A549 (cell line): ENCODE data around the gene RCSD1. TPM values are rescaled to one million over a fixed set of nuclear protein-coding genes. Genes with fewer than 3 reads are reported as not detected.

Experiments used
- ATAC-seq, 2 experiments: fragments of 200-7000 bp in 1 of 2; fragments of >200 bp in 1 of 2; cut with Nextera tagmentation in 1 of 2; cut with Tn5 transposase in 1 of 2; 3 replicates each; pipeline versions ENCODE4 v1.8.0 to v1.9.1; 2018 to 2020; ENCODE audit warnings: mild to moderate bottlenecking in 1 of 2, moderate library complexity in 1 of 2
- CTCF ChIA-PET: fragments of 300-600 bp; sonication (Branson Sonifier 250); formaldehyde crosslinking; extraction: SDS; loops from one replicate; lab custom pipeline; 2021; ENCODE audit warnings: antibody characterized with exemption, inconsistent platforms; lab: Yijun Ruan, JAX
- POLR2A ChIA-PET: fragments of 350-600 bp; formaldehyde crosslinking; extraction: SDS; loops from one replicate; lab custom pipeline; 2021; ENCODE audit warnings: antibody characterized with exemption, inconsistent platforms; lab: Yijun Ruan, JAX
- DNase-seq, 2 experiments: peaks; one replicate each; pipeline versions ENCODE4 v3.0.0 to v3.0.0-alpha.2; 2011 to 2016; ENCODE audit warnings: low read depth in 1 of 2, low spot score in 1 of 2
- FAIRE-seq: peaks from 2 replicates; lab custom pipeline; 2011; peaks lifted over from hg19 to GRCh38; lab: Jason Lieb, UNC
- H3K27ac ChIP-seq, 2 experiments: fragments of >200 bp; sonication (Bioruptor Twin); formaldehyde crosslinking; 3 replicates each; pipeline ENCODE4 v1.5.1; 2016 to 2017
- H3K4me1 ChIP-seq: fragments of >200 bp; sonication (Bioruptor Twin); formaldehyde crosslinking; 3 replicates; pipeline ENCODE4 v1.6.1; 2016
- H3K4me2 ChIP-seq: fragments of >200 bp; sonication (Bioruptor Twin); formaldehyde crosslinking; 3 replicates; pipeline ENCODE4 v1.6.1; 2016
- H3K4me3 ChIP-seq: fragments of >200 bp; sonication (Bioruptor Twin); formaldehyde crosslinking; 3 replicates; pipeline ENCODE4 v1.5.1; 2016
- H3K9me3 ChIP-seq: fragments of >200 bp; sonication (Bioruptor Twin); formaldehyde crosslinking; 3 replicates; pipeline ENCODE4 v1.6.1; 2016
- ATOH8 ChIP-seq: fragments of 250-450 bp; sonication (Bioruptor Pico); IDR thresholded peaks from 2 replicates; pipeline ENCODE4 v1.5.0; 2020; ENCODE audit warnings: low read depth, mild to moderate bottlenecking, moderate library complexity
- BHLHE40 ChIP-seq: IDR thresholded peaks from 2 replicates; pipeline ENCODE4 v1.6.1; 2012; ENCODE audit warnings: low read depth, low read length, inconsistent platforms
- CTCF ChIP-seq: fragments of >200 bp; sonication (Bioruptor Twin); formaldehyde crosslinking; IDR thresholded peaks from 3 replicates; pipeline ENCODE4 v1.5.1; 2016
- E2F6 ChIP-seq: IDR thresholded peaks from 2 replicates; pipeline ENCODE4 v1.6.1; 2012; ENCODE audit warnings: low read depth, borderline replicate concordance
- EHF ChIP-seq: fragments of 250-450 bp; sonication (Bioruptor Pico); IDR thresholded peaks from 2 replicates; pipeline ENCODE4 v1.5.0; 2020; ENCODE audit warnings: mild to moderate bottlenecking
- EHMT2 ChIP-seq: fragments of 200-600 bp; sonication (generic); IDR thresholded peaks from 2 replicates; pipeline ENCODE4 v1.6.1; 2016; ENCODE audit warnings: antibody characterized with exemption, low read depth, mild to moderate bottlenecking, moderate library complexity
- FOSB ChIP-seq: fragments of 250-450 bp; sonication (Bioruptor Pico); IDR thresholded peaks from 2 replicates; pipeline ENCODE4 v1.5.0; 2020; ENCODE audit warnings: mild to moderate bottlenecking, moderate library complexity
- HOXA7 ChIP-seq: fragments of 250-450 bp; sonication (Bioruptor Pico); IDR thresholded peaks from 2 replicates; pipeline ENCODE4 v1.5.0; 2020; ENCODE audit warnings: mild to moderate bottlenecking, moderate library complexity
- HOXB5 ChIP-seq: fragments of 250-450 bp; sonication (Bioruptor Pico); IDR thresholded peaks from 2 replicates; pipeline ENCODE4 v1.5.0; 2020; ENCODE audit warnings: mild to moderate bottlenecking, moderate library complexity
- KDM1A ChIP-seq: fragments of 200-600 bp; sonication (generic); IDR thresholded peaks from 2 replicates; pipeline ENCODE4 v1.6.1; 2016; ENCODE audit warnings: low read depth, mild to moderate bottlenecking
- NFE2L2 ChIP-seq: fragments of 150-350 bp; conservative IDR thresholded peaks from 2 replicates; pipeline ENCODE4 v1.6.1; 2014; ENCODE audit warnings: low read length
- POLR2AphosphoS2 ChIP-seq: conservative IDR thresholded peaks from 2 replicates; pipeline ENCODE4 v1.6.1; 2012; ENCODE audit warnings: low read length, improper control_type of control experiment, inconsistent platforms
- RAD21 ChIP-seq, 2 experiments: fragments of >200 bp in 1 of 2; sonication (Bioruptor Twin) in 1 of 2; formaldehyde crosslinking in 1 of 2; IDR thresholded peaks in 1 of 2; conservative IDR thresholded peaks in 1 of 2; 2 replicates in 1 of 2; 3 replicates in 1 of 2; pipeline ENCODE4 v1.6.1; 2012 to 2018; ENCODE audit warnings: inconsistent platforms in 1 of 2
- RARB ChIP-seq: fragments of 250-450 bp; sonication (Bioruptor Pico); IDR thresholded peaks from 2 replicates; pipeline ENCODE4 v1.8.0; 2021; ENCODE audit warnings: mild to moderate bottlenecking, moderate library complexity
- RNF2 ChIP-seq: fragments of 200-600 bp; sonication (generic); IDR thresholded peaks from 2 replicates; pipeline ENCODE4 v1.6.1; 2016; ENCODE audit warnings: low read depth, mild to moderate bottlenecking, antibody characterized with exemption, moderate library complexity, borderline replicate concordance
- SMC3 ChIP-seq: fragments of >200 bp; sonication (Bioruptor Twin); formaldehyde crosslinking; IDR thresholded peaks from 3 replicates; pipeline ENCODE4 v1.6.1; 2018; ENCODE audit warnings: inconsistent platforms
- SREBF2 ChIP-seq: fragments of 450-650 bp; IDR thresholded peaks from 2 replicates; pipeline ENCODE4 v1.6.1; 2014; ENCODE audit warnings: mild to moderate bottlenecking, moderate library complexity
- TFCP2L1 ChIP-seq: fragments of 250-450 bp; sonication (Bioruptor Pico); IDR thresholded peaks from 2 replicates; pipeline ENCODE4 v1.5.0; 2021; ENCODE audit warnings: mild to moderate bottlenecking
- TP53 ChIP-seq: fragments of 250-450 bp; sonication (Bioruptor Pico); IDR thresholded peaks from 2 replicates; pipeline ENCODE4 v1.5.0; 2021; ENCODE audit warnings: mild to moderate bottlenecking, moderate library complexity
- USF2 ChIP-seq: fragments of 450-650 bp; IDR thresholded peaks from 2 replicates; pipeline ENCODE4 v1.6.1; 2014; ENCODE audit warnings: antibody characterized with exemption
- ZSCAN20 ChIP-seq: fragments of 250-450 bp; sonication (Bioruptor Pico); IDR thresholded peaks from 2 replicates; pipeline ENCODE4 v1.8.0; 2022; ENCODE audit warnings: mild to moderate bottlenecking, moderate library complexity
- WGBS: methylation state at CpG from one replicate; pipeline ENCODE4 v1.1.6; 2017; ENCODE audit errors: missing lambda C conversion rate; 5-methylcytosine and 5-hydroxymethylcytosine counted together
- polyA plus RNA-seq, 4 experiments: library from polyadenylated mRNA; depleted of rRNA in 3 of 4; stranded (reverse); fragments of >200 nt; fragmentation: RNase III in 1 of 4; extraction: RNeasy Plus Mini Kit Qiagen cat#74134 plus additional on column Dnase treatment in 1 of 4; gene quantifications; 2 replicates in 3 of 4; 3 replicates in 1 of 4; pipeline ENCODE4 v1.2.3, GENCODE V29; 2011 to 2017

Gene RCSD1
- polyA plus RNA-seq, 2 of the 4 experiments (the other 2 are of a cell fraction) = not detected

- no peaks in the 10 kb centered on the region for H3K9me3 ChIP-seq
- ChIA-PET POLR2A (no interaction called here), CTCF (interaction anchor here (0.7 to 4.5 kb wide), 5 partner anchors 8 to 153 kb away, joined by 3 to 18 read pairs (median 4); no protein-coding TSS in a partner anchor)
- TF ChIP-seq E2F6 = no peak
- TF ChIP-seq TFCP2L1 (CRISPR knock-in tag) = no peak
- no peak for TF ChIP-seq EHMT2
- TF ChIP-seq HOXB5 (CRISPR knock-in tag) = no peak
- TF ChIP-seq USF2 = no peak
- ATAC-seq (no peak), DNase-seq (no peak), FAIRE-seq (no peak)
- H3K4me1 ChIP-seq = no peaks in the 10 kb centered on the region
- no peak overlapping the region for H3K4me2 ChIP-seq
- H3K27ac ChIP-seq = no peak overlapping the region
- no peak overlapping the region for H3K4me3 ChIP-seq
- WGBS = 50% methylated on average over 6 of the region's 6 CpGs
Measured at GRCh38 chr1:167705250-167705649, 75.2 kb downstream of the RCSD1 start.

GRCh38 chr1:167706363-167706762 is 76.3 kb downstream of the RCSD1 start:
- H3K9me3 ChIP-seq = no peaks in the 10 kb centered on the region
- no peak for FAIRE-seq
- no peaks in the 10 kb centered on the region for H3K4me1 ChIP-seq
- no peak for ATAC-seq
- no peak for DNase-seq
- ChIA-PET POLR2A (no interaction called here), CTCF (interaction anchor here (3.9 to 4.5 kb wide), 2 partner anchors 12 to 19 kb away, joined by 14 to 18 read pairs; no protein-coding TSS in a partner anchor)
- WGBS = 70% methylated on average over 2 of the region's 2 CpGs
- H3K4me3 ChIP-seq = no peak overlapping the region
- no peak overlapping the region for H3K4me2 ChIP-seq
- no peak overlapping the region for H3K27ac ChIP-seq
- no peak for TF ChIP-seq EHMT2
- TF ChIP-seq RARB (CRISPR knock-in tag) = no peak
- no peak for TF ChIP-seq SMC3
- TF ChIP-seq TP53 (CRISPR knock-in tag) = no peak
- TF ChIP-seq TFCP2L1 (CRISPR knock-in tag) = no peak
- TF ChIP-seq E2F6 = no peak
- TF ChIP-seq ATOH8 (CRISPR knock-in tag) = no peak
- no peak for TF ChIP-seq SREBF2

GRCh38 chr1:167706931-167707877 is 77.2 kb downstream of the RCSD1 start:
- H3K4me3 ChIP-seq = no peak overlapping the region
- TF ChIP-seq USF2 (no peak), RARB (CRISPR knock-in tag) (no peak), CTCF (no peak), HOXA7 (CRISPR knock-in tag) (no peak), FOSB (no peak), EHF (CRISPR knock-in tag) (no peak), KDM1A (no peak), RNF2 (no peak), POLR2AphosphoS2 (no peak), RAD21 (conservative IDR thresholded peaks at IDR 0.05 in 1 of 2, IDR thresholded peaks at IDR 0.05 in 1 of 2) (no peak), ZSCAN20 (CRISPR knock-in tag) (no peak), NFE2L2 (no peak), BHLHE40 (no peak)
- TF ChIP-seq, all 56 proteins: peak for 0
- 67% methylated on average over 10 of the region's 10 CpGs for WGBS
- CTCF ChIA-PET = interaction anchor here (0.9 to 3.9 kb wide), 4 partner anchors 8 to 96 kb away, joined by 3 to 14 read pairs (median 6); no protein-coding TSS in a partner anchor
- Histone ChIP-seq H3K9me3 (no peaks in the 10 kb centered on the region), H3K4me1 (no peaks in the 10 kb centered on the region), H3K27ac (no peak overlapping the region), H3K4me2 (no peak overlapping the region)
- POLR2A ChIA-PET = no interaction called here
- FAIRE-seq (no peak), ATAC-seq (no peak), DNase-seq (no peak)
